ENCODE measurements around the gene NCR1.

DNA sequence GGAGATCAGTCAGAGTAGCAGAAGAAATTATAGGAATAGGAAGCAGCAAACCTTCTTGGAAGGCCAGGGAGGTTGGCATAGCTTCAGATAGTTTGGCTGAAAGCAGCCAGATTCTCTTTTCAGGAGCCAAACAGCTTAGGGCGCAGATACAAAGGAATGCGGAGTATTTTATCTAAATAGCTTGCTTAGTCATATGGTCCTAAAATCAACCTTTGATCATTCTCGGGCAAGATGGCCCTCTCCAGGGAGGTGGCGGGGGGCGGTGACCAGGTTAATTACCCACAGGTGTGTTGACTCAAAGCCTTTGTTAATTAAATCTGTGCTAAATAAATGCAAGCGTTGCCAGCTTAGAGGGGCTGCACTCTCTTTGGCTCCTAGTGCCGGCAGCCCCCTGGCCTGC lies 12.5 kb upstream of the NCR1 start:
- no peak for TF ChIP-seq CTCF (IDR thresholded peaks at IDR 0.05)
- no peak for TF ChIP-seq POLR2A (IDR thresholded peaks at IDR 0.05)

Data from lower leg skin (tissue), 3 donors.